Epithelial cell of proximal tubule (primary cell): Measurements from ENCODE around the gene MFAP3L. TPM values are rescaled to one million over a fixed set of nuclear protein-coding genes. Genes with fewer than 3 reads are reported as not detected.

ENCODE experiments used
- DNase-seq: peaks from one replicate; pipeline ENCODE4 v3.0.0-alpha.2; 2011; ENCODE audit warnings: low read depth
- H3K4me3 ChIP-seq: 2 replicates; pipeline ENCODE4 v1.5.1; 2011; ENCODE audit warnings: low read depth, mild to moderate bottlenecking, low read length
- CTCF ChIP-seq: conservative IDR thresholded peaks from 2 replicates; pipeline ENCODE4 v1.5.1; 2012; ENCODE audit warnings: low read depth, mild to moderate bottlenecking, low read length
- total RNA-seq: library from RNA; depleted of rRNA; stranded (reverse); fragments of >200 nt; gene quantifications from 2 replicates; pipeline ENCODE4 v1.2.3, GENCODE V29; 2015

The MFAP3L gene
- total RNA-seq, 1 donor from 2014 or later = 10.2 TPM

- H3K4me3 ChIP-seq = no peak overlapping the region
- TF ChIP-seq CTCF = no peak
- DNase-seq = no peak
Observed at GRCh38 chr4:169976951-169977350, 49.2 kb downstream of the MFAP3L start.

GRCh38 chr4:169975838-169976796 is 50.1 kb downstream of the MFAP3L start:
- peak; percentile 16 for TF ChIP-seq CTCF
- H3K4me3 ChIP-seq = peak overlapping the region; percentile 31
- DNase-seq = peak; percentile 59

GRCh38 chr4:169975131-169975837 is 50.9 kb downstream of the MFAP3L start:
- peak overlapping the region; percentile 31 for H3K4me3 ChIP-seq
- peak; percentile 82 for DNase-seq
- no peak for TF ChIP-seq CTCF

GRCh38 chr4:169971456-169972015 is 54.7 kb downstream of the MFAP3L start:
- DNase-seq = no peak
- TF ChIP-seq CTCF = no peak
- H3K4me3 ChIP-seq = no peak overlapping the region

- TF ChIP-seq CTCF = no peak
- no peak overlapping the region for H3K4me3 ChIP-seq
- DNase-seq = peak; percentile 36
Observed at GRCh38 chr4:169968999-169969398, 57.2 kb downstream of the MFAP3L start.

- no peak for TF ChIP-seq CTCF
- no peak for DNase-seq
- no peak overlapping the region for H3K4me3 ChIP-seq
Observed at GRCh38 chr4:169963998-169964397, 62.2 kb downstream of the MFAP3L start.
